Adrenal gland (tissue), 5 donors: Measurements from ENCODE around the gene CNNM4.

Experiments
- CTCF ChIP-seq, 6 experiments: fragments of 450-650 bp in 4 of 6; fragments of 200-600 bp in 2 of 6; sonication (generic) in 1 of 6; IDR thresholded peaks; 1 replicate in 5 of 6; 2 replicates in 1 of 6; pipeline versions ENCODE4 v1.5.1 to v1.8.0; 2016 to 2021; ENCODE audit warnings: antibody characterized with exemption in 6 of 6, mild to moderate bottlenecking in 2 of 6, moderate library complexity in 1 of 6
- POLR2A ChIP-seq, 2 donors: fragments of 450-650 bp; IDR thresholded peaks; one replicate each; pipeline ENCODE4 v1.6.1; 2017; ENCODE audit warnings: antibody characterized with exemption in 2 of 2, mild to moderate bottlenecking in 2 of 2, moderate library complexity in 1 of 2
- donor health status: DM: no; HTN: no; CAD: no.

- no peak for TF ChIP-seq CTCF (IDR thresholded peaks at IDR 0.05)
- no peak for TF ChIP-seq POLR2A (IDR thresholded peaks at IDR 0.05)
Measured at GRCh38 chr2:96843538-96844268, 83.0 kb downstream of the CNNM4 start, which contains the start of gene ANKRD23.
